ENCODE data around the gene RNF39.
"Not testable (repeated sequence)": the region's sequence is repeated elsewhere in the genome, so short reads cannot be mapped to it uniquely, and the experiment has no call there.

Gene RNF39, protein sequence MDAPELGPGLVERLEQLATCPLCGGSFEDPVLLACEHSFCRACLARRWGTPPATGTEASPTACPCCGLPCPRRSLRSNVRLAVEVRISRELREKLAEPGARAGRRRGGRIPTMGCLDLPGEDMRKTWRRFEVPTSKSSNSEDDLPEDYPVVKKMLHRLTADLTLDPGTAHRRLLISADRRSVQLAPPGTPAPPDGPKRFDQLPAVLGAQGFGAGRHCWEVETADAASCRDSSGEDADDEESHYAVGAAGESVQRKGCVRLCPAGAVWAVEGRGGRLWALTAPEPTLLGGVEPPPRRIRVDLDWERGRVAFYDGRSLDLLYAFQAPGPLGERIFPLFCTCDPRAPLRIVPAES

DNA sequence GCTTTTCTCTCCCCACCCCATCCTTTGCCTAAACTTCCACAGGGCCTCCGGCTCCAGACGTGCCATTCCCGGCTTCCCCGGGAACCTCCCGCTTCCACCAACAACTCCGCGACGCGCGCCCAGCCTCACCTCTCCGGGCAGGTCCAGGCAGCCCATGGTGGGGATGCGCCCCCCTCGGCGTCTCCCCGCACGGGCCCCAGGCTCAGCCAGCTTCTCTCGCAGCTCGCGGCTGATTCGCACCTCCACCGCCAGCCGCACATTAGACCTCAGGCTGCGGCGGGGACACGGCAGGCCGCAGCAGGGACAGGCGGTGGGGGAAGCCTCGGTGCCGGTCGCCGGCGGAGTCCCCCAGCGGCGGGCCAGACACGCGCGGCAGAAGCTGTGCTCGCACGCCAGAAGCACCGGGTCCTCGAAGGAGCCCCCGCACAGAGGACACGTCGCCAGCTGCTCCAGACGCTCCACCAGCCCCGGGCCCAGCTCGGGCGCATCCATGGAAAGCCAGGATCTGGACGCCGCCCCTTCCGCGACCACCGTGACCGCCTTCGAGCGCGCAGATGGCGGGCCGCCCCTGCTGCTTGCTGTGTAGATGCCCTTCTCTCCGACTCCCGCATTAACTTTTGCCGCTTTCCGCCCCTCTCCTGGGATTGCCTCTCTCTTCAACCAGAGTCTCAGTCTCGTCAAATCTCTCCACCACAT lies at the start of gene RNF39:
TSS of gene RNF39 (minus strand) at position 676 of the 696 bp plus-strand sequence. CDS start at position 492, 184 bp downstream.
- H3K27me3 ChIP-seq = peaks cover 100% of the 10 kb centered on the region
- TF ChIP-seq, protein P1, sequence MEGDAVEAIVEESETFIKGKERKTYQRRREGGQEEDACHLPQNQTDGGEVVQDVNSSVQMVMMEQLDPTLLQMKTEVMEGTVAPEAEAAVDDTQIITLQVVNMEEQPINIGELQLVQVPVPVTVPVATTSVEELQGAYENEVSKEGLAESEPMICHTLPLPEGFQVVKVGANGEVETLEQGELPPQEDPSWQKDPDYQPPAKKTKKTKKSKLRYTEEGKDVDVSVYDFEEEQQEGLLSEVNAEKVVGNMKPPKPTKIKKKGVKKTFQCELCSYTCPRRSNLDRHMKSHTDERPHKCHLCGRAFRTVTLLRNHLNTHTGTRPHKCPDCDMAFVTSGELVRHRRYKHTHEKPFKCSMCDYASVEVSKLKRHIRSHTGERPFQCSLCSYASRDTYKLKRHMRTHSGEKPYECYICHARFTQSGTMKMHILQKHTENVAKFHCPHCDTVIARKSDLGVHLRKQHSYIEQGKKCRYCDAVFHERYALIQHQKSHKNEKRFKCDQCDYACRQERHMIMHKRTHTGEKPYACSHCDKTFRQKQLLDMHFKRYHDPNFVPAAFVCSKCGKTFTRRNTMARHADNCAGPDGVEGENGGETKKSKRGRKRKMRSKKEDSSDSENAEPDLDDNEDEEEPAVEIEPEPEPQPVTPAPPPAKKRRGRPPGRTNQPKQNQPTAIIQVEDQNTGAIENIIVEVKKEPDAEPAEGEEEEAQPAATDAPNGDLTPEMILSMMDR (IDR thresholded peaks at IDR 0.05) = no peak
- H3K27ac ChIP-seq = no peak within 1 kb of the TSS
- no peaks in the 10 kb centered on the region for H3K4me1 ChIP-seq (ENCODE audit: control insufficient read depth in 1 of 2, insufficient read depth in 1 of 2, low read depth in 1 of 2, low read length in 1 of 2)
- no peaks in the 10 kb centered on the region for H3K9me3 ChIP-seq
- H3K36me3 ChIP-seq = peaks cover 6% of the 10 kb centered on the region
- no peak within 1 kb of the TSS for H3K4me3 ChIP-seq (ENCODE audit: low read depth in 1 of 2, low read length in 1 of 2)

DNA sequence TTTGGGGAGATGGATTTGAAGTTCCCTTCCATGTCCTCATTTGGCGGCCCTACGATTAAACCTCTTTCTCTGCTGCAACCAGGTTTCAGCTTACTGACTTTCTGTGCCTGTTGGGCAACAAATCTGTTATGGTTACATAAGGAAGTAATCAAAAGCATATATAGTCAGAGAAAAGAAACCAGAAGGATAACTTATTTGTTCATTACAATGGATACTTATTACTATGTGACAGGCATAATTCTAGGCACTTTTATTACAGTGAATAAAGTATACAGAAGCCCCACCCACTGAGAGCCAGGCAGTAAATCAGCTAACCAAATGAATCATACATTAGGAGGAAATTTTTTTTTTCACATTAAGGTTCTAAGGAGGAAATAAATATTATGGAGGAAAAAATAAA lies 46.9 kb upstream of the RNF39 start:
- TF ChIP-seq, protein P1 (IDR thresholded peaks at IDR 0.05) = no peak
- Histone ChIP-seq H3K4me3 (ENCODE audit: low read depth in 1 of 2, low read length in 1 of 2) (no peak overlapping the region), H3K27ac (no peak overlapping the region), H3K9me3 (no peaks in the 10 kb centered on the region), H3K36me3 (no peaks in the 10 kb centered on the region), H3K4me1 (ENCODE audit: control insufficient read depth in 1 of 2, insufficient read depth in 1 of 2, low read depth in 1 of 2, low read length in 1 of 2) (no peaks in the 10 kb centered on the region), H3K27me3 (peaks cover 68% of the 10 kb centered on the region)

DNA sequence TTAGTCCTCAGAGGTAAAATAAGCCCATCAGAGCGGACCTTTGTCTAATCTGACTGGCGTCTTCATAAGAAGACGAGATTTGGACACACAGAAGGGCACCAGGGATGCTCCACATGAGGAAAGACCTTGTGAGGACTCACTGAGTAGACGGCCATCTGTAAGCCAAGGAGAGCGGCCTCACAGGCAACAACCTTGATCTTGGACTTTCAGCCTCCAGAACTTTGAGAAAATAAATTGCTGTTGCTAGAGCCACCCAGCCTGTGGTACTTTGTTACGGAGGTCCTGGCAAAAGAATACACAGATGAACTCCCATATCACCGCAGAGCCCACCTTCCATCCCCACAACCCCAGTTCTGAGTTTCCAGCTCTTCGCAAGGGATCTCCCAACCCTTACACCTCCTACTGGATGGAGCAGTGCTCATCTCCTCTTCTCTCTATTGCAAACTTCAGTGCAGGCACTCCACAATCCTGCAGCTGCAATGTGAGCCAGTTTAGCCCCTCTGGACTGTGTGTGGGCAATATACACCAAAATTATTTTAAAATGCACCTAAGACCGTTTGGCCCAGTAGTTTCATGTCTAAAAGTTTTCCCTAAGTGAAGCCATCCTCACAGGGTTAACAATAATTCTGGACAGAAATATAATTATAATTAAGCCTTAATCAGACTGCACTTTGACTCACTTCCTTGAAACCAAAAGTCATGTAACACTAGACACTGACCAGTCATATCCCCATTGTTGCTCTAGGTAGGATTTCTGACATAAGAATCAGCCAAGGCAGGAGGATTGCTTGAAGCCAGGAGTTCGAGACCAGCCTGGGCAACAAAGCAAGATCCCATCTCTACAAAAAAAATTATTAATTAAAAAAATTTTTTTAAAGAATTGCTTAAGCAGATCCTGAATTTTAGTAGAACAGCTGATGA lies 46.1 kb upstream of the RNF39 start:
- H3K27ac ChIP-seq = no peak overlapping the region
- H3K27me3 ChIP-seq = peaks cover 68% of the 10 kb centered on the region
- TF ChIP-seq, protein P1 (IDR thresholded peaks at IDR 0.05) = no peak
- no peaks in the 10 kb centered on the region for H3K36me3 ChIP-seq
- H3K4me3 ChIP-seq (ENCODE audit: low read depth in 1 of 2, low read length in 1 of 2) = no peak overlapping the region
- no peaks in the 10 kb centered on the region for H3K4me1 ChIP-seq (ENCODE audit: control insufficient read depth in 1 of 2, insufficient read depth in 1 of 2, low read depth in 1 of 2, low read length in 1 of 2)
- no peaks in the 10 kb centered on the region for H3K9me3 ChIP-seq

DNA sequence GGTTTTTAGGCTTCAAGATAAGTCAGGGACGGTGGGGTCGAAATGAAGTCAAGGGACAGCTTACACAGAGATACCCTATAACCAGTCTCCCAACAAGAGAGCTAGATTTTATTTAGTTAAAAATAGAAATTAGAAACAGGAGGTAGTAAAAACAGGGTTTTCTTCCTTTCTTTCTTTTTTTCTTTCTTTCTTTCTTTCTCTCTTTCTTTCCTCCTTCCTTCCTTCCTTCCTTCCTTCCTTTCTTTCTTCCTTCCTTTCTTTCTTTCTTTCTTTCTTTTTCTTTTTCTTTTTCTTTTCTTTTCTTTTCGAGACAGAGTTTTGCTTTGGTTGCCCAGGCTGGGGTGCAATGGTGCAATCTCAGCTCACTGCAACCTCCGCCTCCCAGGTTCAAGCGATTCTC lies 43.1 kb upstream of the RNF39 start:
- H3K27ac ChIP-seq; H3K9me3 ChIP-seq; H3K4me1 ChIP-seq (ENCODE audit: control insufficient read depth in 1 of 2, insufficient read depth in 1 of 2, low read depth in 1 of 2, low read length in 1 of 2); H3K4me3 ChIP-seq (ENCODE audit: low read depth in 1 of 2, low read length in 1 of 2); H3K36me3 ChIP-seq: not testable (repeated sequence)
- H3K27me3 ChIP-seq = peaks cover 72% of the 10 kb centered on the region

DNA sequence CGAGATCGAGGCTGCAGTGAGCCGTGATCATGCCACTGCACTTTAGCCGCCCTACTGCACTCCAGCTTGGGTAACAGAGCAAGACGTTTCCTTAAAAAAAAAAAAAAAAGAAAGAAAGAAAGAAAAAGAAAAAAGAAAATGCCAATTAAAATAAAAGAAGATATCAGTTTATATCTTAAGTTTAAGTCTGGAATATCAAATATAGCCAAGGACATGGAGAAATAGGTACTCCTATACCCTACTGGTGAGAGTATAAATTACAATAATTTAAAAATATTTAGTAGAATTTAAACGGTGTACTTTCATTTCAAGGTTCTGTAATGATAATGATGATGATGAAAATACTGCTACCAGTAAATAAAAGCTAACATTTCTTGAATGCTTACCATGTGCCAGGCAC lies 41.2 kb upstream of the RNF39 start:
- no peaks in the 10 kb centered on the region for H3K4me1 ChIP-seq (ENCODE audit: control insufficient read depth in 1 of 2, insufficient read depth in 1 of 2, low read depth in 1 of 2, low read length in 1 of 2)
- no peaks in the 10 kb centered on the region for H3K36me3 ChIP-seq
- peaks cover 72% of the 10 kb centered on the region for H3K27me3 ChIP-seq
- no peaks in the 10 kb centered on the region for H3K9me3 ChIP-seq
- H3K4me3 ChIP-seq (ENCODE audit: low read depth in 1 of 2, low read length in 1 of 2) = no peak overlapping the region
- no peak overlapping the region for H3K27ac ChIP-seq
- TF ChIP-seq, protein P1 (IDR thresholded peaks at IDR 0.05) = no peak
